Iris pigment epithelial cell (primary cell): ENCODE measurements around the gene HSD17B3.
"Not testable (repeated sequence)": the region's sequence is repeated elsewhere in the genome, so short reads cannot be mapped to it uniquely, and the experiment has no call there.

ENCODE experiments used
- DNase-seq: peaks from one replicate; pipeline ENCODE4 v3.0.0-alpha.2; 2011; ENCODE audit warnings: low read depth

Gene HSD17B3

DNA sequence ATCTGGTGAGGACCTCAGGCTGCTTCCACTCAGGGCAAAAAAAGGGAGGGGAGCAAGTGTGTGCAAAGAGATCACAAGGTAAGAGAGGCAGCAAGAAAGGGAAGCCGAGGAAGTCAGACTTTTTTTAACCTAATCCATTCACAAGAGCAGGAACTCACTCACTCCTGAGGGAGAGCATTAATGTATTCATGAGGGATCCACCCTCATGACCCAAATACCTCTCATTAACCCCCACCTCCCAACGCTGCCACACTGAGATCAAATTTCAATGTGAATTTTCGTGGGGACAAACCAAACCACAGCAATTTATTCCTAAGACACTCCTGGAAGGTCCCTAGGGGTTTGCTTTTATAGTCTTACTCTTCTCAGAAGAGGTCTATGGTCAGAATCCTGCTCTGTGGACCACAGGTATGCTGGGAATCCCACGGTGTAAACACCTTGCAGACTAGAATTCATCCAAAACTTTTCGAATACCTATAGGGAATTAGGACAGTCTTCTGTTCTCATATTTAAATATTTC, 108.7 kb downstream of the HSD17B3 start:
- no peak for DNase-seq

DNA sequence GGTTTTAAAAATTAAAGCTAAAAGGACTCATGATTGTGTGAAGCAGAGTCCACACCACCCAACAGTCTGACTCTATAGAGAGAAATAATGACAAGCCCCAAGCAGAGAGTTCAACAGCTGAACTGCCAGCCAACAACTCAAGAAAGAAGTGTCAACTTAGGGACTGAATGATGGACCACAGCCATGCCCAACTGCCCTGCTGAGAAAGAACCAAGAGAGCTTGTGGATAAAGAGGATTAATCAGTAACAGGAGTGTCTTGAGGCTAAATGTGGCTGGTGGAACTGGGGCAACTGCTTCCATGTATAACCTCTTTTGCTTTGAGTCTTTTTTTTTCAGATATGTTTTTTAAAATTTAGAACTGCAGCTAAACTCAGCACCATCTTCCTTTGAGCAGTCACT, 109.3 kb downstream of the HSD17B3 start:
- no peak for DNase-seq

- DNase-seq, result no peak
Measured at GRCh38 chr9:96189995-96190394, 112.0 kb downstream of the HSD17B3 start.

GRCh38 chr9:96189581-96189980, 112.4 kb downstream of the HSD17B3 start:
- not testable (repeated sequence) for DNase-seq

DNA sequence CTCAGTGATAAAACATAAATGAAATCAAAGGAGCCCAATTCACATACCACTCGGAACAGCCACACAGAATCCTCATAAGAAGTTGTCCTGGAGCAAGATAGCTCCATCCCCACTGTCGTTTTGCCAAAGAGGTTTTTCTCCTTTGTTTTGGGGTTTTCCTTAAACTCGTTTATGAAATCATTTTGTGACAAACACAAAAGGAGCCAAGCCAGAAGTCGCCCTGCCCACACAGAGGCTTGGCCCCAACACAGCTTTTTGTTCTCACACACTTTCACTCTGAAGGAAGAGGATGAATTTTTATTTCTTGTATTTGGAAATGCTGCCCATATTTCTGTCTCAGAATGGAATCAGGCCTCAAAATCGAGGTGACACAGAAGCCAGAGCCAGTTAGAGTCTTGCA, 113.4 kb downstream of the HSD17B3 start:
- no peak for DNase-seq

DNA sequence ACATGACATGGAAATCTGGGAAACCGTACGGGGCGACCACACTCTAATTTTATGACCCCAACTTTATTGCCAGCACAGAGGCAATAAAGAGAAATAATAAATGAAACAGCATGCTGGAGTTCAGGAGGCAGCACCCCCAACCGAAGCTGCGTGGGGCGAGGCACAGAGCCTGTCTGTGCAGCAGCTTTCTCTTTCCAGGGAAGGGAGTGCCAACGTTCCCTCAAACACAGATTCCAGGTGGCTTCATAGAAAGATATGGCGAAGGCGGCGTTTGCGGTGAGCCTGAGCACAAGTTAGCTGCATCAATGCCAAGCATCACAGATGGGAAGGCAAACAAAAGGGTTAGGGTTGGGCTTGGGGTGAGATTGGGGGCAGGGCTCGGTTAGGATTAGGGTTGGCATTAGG, 114.8 kb downstream of the HSD17B3 start:
- no peak for DNase-seq

- peak; percentile 32 for DNase-seq
Measured at GRCh38 chr9:96186591-96187011, 115.4 kb downstream of the HSD17B3 start.

GRCh38 chr9:96185518-96186156, 116.3 kb downstream of the HSD17B3 start:
- no peak for DNase-seq
